Cerebellar cortex (tissue), 1 donor: ENCODE data around the gene NAALADL2.

Experiments used
- DNase-seq: peaks from one replicate; pipeline ENCODE4 v3.0.0-alpha.2; 2015; ENCODE audit warnings: low spot score

NAALADL2 gene

DNA sequence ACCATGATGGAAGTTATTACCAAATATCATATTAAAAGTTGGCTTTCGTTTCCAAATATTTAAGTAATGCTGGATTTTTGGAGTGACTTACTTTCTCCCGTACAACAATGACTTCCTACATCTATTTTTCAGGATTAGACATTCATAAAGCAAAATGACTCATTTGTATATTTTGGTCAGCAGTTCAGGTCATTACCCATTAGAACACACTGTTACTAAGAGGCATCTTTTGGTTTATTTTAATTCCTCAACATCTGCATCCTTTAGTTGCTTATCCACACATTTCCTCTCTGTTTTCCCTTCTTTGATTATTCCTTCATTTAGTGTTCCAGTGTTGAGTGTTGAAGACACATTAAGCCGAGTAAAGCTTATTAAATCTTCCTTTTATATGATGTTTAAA lies 348.2 kb downstream of the NAALADL2 start:
- DNase-seq = no peak

DNA sequence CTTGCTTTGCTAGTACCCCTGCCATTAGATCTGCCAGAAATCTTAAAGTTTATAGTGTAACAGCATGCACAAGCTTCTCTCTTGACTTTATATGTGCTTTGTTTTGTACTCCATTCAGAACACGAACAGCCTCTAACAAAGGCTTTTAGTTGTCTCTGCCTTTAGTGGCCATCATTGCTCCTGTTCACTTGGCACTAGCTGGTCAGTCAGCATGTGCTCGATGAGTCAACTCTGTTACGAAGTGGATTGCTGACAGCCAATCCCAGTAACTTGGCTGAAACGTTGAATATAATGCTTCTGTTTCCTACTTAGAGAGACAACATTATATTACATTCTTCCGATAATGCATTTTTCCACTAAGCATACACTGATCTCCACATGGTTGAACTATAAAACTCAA lies 349.2 kb downstream of the NAALADL2 start:
- DNase-seq = no peak

DNA sequence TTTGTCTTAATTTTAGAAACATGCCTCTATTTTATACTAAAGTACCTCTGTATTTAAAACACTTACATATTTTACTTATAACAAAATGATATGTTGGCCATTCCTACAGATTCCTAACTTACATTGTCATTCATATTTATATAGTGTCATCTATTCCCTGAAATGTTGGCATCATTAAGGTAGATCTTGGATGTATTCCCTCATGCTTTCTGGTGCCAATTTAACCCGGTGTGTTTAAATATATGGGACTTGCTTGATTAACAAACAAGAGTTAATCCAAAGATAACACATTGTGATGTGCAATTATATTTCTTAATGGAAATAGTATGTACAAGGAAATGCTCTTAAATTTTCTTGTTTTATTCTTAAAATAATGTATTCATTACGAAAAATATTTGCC lies 352.3 kb downstream of the NAALADL2 start:
- DNase-seq = no peak

DNA sequence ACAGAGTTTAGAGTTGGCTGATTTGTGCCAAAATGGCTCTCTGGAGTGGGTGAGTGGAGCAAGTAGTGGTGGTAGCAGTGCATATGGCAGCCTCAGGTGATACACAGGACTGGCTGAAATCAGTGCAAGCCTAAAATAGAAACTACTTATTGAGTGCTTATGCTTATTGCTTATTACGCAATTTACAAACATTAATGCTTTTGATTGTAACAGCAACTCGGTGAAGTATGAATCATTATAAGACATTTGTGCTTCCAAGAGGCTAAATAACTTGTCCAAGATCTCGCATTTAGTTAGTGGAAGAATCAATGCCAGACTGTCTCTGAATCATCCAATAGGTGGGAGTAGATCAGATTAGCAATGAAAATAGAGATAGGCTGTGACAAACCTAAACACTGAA lies 353.8 kb downstream of the NAALADL2 start:
- DNase-seq = no peak

DNA sequence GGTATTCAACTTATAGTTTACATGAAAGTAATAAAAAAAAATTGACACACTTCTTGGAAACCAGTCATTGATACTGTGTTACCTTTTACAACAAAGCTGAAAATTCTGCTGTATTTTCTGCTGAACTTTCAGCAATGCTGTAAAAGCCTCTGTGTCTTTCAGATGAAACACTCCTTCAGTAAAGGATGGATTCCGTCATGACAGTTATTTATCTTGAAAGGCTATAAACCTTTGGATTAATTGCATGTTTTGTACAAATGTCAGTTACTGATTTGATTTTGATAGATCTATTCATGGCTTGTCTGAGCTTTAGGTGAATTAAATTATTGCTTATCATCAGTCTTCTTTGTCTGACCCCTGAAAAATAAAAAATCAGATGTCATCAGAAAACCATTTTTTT lies 355.1 kb downstream of the NAALADL2 start:
- no peak for DNase-seq

DNA sequence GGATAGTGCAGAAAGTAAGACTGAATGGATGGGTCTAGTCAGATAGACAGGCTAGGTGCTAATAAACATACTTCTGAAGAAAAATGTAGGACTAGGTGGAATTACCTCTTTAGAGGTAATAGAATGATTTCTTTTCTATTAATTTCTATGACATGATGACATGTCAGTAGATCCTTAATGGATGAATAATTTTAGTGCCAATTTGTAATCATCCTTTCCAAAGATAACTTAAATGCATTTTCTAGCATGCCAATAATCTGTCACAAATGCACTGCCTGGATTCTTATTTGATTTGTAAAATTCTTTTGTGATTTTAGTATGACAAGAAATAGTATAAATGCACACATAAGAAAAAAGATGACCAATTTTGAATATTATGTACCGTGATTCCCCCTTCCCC lies 356.7 kb downstream of the NAALADL2 start:
- no peak for DNase-seq

DNA sequence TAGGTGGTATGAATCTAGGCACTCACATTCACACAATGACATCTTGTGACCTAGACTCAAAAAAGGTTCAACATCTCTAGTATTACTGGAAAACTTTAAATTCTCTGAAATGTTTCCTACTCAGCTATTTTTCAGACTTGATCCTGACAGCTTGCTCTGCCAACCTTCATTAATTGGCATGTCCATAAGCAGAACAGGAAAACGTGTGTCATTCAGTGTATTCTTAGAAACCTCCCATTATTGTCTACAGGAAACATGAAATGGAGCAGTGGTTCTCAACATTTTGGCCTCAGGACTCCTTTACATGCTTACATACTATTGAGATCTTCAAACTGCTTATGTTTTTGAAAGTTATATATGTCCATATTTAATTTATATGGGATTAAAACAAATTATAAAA lies 363.2 kb downstream of the NAALADL2 start:
- DNase-seq = no peak

DNA sequence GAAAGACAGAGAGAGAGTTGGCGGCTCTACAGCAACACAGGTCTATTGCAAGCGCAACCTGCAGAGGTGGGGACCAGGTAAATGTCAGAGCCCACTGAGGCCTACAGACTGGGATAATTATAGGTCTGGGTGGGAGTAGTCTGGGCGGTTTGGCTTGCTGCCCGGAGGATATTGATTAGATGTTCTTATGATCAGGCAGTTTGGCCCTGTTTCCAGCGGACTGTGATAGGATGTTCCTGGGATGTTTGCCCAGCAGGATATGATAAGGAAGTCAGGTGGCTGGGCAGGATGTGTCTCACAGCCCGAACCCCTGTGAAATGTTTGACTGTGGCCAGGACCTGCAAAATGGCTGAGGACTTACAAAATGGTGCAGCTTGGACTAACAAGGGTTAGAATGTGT lies 364.9 kb downstream of the NAALADL2 start:
- no peak for DNase-seq

DNA sequence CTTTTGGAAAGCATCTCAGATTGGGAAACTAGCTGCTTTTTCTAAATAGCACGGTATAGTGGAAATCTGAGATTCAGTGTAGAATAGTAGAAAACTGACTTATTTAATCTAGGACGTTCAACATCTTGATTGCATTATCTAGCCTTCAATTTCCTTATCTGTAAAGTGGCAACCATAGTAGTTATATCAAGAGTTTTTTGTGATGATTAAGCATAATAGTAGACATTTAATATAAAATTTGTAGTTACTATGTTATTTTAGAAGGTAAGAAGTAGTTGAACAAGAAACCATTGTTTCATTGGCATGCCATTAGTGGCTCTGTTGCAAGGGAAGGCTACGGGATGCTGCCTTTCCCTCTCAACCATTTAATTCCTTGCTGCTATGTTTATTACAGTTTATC lies 367.3 kb downstream of the NAALADL2 start:
- no peak for DNase-seq

DNA sequence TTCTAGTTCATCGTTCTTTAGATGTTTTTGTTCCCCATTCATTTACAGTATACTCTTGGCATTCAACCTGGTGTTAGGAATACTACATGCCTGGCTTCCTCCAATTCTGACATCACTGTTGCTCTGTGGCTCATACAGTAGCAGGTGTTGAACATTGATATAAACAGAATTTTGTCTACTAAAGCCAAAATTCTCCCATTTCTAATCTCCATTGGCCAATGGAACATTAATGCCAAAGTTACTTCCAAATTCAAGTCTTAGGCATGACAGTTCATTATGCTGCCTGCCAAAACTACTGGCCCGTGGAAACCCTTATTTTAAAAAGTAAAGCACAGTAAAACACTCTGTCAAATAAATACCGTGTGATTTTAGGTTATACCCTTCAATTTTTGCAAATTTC lies 368.0 kb downstream of the NAALADL2 start:
- DNase-seq = no peak

DNA sequence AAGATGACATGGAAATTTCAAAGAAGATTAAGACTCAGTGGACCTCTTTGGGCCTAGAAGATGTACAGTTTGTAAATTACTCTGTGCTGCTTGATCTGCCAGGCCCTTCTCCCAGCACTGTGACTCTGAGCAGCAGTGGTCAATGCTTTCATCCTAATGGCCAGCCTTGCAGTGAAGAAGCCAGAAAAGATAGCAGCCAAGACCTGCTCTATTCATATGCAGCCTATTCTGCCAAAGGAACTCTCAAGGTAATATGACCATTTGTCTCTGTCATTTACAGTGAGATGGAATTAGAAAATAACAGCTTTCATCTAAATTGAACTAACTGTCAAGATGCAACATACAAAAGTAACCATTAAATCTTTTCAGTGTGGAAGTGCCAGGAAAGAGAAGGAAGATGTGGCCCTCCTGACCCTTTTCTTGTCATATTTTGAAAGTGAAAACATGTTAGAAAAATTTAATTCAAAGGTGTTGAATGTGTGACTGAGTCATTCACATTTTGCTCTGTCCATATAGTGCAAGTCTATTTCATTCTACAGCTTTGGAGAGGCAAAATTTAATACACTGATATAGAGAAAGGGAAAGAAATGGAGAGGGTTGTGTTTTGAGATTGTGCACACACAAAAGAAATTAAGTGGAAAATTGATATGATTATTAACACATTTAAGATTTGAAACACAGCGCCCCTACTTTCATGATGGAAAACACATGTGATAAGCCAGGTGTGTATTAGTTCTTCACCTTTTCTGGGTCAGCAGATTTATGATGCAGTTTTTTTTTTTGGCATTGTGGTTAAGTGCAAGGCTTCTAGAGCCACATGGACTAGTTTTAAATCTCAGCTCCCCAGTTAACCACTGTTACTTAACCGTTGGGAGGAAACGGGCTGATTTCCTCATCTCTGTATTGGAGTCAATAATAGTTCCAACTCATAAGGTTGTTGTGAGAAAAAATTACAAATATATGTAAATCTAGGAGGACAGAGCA lies 375.1 kb downstream of the NAALADL2 start:
- DNase-seq = peak; percentile 26

DNA sequence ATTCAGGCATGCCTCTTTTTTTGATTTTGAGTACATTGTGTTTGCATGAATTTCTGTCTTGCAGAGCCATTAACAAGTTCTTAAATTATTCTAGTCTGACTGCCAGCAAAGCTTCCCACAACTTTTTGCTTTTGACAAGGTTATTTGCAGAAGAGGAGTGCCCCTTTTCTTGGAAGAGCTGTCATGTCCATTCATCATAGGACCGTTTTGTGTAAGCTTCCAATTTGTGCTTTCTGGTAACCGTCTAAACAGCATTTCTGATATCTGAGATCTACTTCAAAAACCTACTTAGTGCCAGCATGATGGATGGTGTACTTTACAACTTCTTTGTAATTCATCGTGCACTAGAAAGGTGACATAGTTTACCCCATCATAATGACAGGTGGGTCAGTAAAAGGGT lies 379.7 kb downstream of the NAALADL2 start:
- no peak for DNase-seq

DNA sequence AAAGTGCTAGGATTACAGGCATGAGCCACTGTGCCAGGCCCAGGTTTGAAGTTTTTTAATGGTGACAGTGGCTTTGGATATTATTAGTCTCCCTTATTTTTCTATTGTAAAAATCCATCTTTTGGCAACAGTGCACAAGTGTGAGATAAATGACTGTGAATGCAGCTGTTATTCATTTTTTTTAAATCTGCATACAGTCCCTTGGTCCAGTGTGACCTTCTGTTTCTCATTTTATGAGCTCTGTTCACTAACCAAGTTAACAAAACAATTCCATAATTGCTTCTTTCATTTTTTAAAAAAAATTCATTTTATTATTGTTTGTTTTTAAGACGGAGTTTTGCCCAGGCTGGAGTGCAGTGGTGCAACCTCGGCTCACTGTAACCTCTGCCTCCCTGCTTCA lies 381.8 kb downstream of the NAALADL2 start:
- DNase-seq = no peak

DNA sequence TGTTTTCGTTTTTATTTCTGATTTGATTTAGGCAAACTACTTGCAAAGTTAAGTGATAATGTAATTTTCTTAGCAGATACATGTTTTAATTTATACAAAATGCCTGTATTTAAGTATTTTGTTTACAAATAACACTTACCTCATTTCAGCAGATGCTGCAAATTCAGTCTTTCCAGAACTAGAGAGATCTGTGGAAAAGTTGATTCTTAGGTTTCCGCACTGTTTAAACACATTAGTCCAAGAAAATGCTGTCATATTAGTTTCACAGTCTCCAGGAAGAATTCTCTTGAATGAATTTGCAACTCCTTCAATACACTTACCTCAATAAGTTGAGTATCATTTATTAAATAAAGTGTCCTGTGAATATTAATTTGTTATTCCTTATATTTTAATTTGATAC lies 383.1 kb downstream of the NAALADL2 start:
- no peak for DNase-seq

DNA sequence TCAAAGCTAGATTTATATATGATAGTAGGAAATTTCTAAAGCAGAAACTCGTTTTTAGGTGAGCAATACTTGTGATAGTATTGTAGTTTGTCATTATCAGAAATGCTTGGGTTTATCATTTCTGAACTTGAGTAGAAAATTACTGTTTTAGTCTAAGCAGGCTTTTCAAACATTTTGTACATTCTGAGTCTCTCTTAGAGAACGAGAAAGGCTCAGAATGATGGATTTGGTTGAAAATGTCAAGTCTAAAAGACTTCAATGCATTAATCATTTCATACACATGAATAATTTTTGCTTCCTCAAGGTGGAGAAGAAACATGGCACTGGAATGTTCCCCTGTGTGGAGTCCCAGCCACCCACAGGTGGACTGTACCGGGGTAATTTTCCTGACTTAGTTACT lies 387.1 kb downstream of the NAALADL2 start:
- DNase-seq = no peak

DNA sequence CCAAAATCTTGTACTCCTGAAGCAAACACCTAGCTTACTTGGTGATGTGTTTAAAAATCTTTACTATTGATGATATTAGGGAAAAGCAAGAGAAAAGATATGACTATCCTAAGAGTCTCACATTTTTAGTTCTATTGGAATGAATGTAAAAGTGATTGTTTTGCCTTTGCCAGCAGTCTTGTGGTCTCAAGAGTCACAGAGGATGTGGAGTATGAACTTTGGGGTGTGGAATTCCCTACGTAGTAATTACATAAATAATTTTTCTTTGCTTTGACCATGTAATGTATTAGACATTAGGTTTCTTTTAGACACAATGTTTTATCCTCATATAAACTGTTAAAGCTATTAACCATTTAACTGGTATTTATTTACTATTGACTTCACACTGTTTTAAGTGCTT lies 387.6 kb downstream of the NAALADL2 start:
- DNase-seq = no peak

DNA sequence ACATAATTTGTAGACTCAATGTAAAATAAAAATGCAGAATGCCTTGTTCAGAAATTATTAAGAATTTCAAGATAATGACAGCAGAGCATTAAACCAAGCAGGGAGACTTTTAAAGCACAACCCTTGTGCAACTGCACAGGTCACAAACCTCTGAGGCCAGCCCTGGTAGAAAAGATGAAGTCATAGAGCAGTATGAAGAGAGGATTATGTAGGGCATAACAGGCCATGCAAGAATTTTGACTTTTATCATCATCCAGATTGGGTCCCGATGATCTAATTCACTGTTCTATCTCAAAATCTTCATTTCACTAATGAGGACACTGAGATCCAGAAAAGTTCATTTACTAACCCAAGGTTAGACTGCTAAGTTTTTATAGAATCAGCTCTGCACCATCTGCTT lies 388.5 kb downstream of the NAALADL2 start:
- no peak for DNase-seq

DNA sequence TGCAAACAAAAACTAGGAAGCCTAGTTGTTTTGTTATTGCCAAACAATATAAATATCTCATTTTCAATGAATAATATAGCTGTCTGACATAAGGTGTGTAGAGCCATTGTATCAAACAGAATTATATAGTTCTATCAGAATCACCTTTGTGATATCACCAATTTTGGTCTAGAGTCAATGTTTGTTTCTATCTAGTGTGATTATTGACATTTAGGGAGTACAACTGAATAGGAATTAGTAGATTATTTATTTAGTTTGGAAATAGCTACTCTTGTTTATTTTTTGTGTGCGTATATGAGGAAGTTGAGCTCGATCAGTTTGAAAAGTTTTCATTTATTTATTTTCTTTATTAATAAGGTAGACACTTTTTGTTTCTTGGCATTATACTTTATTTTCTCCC lies 389.7 kb downstream of the NAALADL2 start:
- DNase-seq = no peak

DNA sequence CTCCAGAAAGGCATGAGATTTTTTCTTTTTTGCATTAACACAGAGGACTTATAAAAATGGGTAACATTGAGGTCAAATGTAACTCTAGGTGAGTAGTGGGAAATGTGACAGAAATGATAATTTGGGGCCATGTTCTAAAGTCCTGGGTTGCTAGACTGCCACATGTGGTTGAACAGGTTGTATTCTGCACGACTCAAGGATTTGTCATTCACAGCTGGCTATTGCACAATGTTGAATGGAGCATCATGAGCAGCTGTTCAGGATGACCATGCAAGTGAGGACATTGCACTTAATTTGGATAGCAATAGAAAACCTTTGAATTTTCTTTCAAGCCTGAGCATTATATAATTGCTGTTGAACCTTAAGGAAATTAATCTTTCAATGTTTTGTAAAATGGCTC lies 396.6 kb downstream of the NAALADL2 start:
- DNase-seq = no peak

DNA sequence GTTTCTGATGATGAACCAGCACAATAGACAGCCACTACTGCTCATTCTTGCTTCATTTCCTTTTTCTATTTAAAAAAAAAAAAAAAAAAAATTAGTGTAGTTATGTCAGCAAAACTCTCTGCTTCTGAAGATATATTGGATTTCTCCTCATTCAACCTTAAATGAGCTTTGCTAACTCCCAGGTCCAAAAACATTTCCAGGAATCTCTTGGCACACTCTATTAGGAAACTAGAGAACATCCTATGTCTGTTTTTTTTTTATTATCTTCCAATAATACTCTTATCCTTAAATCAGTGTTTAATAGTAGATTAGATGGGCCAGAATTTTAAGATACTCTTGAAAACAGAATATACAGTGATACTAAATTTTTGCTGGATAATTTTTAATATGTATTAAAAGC lies 398.0 kb downstream of the NAALADL2 start:
- DNase-seq = no peak

DNA sequence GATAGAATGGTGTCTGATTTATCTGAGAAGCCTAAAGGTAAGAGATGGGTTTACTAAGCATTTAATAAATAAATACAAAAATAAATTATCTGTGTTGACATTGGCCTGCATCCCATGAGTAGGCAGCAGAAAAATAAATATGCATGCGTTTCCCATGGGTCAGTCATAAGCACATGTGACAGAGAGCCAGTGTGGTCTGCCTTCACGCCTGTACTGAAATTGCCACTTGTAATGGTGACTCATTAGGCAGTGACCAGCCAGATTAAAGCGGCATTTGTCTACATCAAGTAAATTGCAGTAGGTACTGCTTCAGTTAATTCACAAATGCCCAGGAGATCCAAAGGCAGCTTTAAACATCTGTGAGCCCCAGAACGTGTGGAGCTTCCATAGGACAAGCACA lies 399.6 kb downstream of the NAALADL2 start:
- DNase-seq = no peak

DNA sequence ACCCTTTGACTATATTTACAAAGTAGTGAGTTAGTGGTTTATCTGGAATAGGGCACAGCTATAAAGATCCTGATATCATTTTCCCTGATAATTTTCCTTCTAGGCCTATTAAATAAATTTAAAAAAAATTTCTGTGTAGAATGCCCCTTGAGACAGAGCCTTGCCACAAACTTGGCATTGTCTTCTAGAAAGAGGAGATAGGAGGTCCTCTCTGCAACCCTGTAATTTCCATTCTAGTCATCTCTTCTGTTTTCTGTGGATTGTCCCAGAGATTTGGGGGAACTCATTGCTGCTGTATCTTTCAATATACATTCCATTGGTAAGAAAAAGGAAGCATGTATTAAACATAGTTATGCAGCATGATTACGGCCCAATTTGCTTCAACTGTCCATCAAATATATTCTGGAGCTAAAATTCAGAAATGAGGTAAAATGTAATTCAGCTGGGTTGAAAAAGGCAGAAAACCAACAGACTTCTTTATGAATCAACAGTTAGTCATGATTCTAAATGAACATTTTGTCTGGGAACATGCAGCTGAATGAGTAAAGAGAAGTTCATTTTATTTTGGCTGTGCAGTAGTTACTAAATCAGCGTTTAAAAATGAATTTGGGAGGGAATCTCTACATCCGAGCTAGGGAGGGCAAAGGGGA lies 401.1 kb downstream of the NAALADL2 start:
- DNase-seq = no peak

DNA sequence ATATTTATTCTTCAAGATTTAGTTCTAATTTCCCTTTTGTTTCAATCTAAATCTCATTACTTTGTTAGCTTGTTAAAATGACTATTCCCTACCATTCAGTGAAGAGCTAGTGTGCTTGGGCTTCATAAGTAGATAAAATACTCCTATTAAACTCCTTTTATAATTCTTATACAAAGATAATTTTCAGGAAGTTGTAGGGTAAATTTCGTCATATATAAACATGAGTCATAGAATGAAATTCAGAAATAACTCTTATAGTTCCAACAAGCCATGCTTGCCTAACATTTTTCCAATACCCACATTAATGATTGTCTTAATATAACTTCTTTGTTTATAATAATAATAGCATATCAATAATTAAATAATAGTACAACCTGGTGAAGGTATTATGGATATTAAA lies 407.3 kb downstream of the NAALADL2 start:
- DNase-seq = no peak

DNA sequence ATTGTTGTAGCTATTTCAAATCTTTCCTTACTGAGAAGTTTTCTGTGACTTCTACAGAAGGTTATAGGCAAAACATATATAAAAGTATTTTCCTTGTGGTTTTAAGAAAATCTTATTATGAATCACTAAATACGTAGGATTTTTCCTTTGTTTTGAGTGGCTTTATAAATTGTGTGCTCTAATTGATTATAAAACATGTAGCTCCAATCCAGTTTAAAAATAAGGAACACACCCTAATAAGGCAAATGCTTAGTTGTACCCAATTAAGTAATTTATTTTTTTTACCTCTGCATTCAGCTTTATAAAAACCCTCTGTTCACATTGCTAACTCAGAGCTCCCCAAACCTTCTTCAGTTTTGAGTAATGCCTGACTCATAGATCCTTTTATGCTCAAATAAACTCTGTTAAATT lies 408.0 kb downstream of the NAALADL2 start:
- no peak for DNase-seq
